ENCODE results near the gene SFXN1.
"Not testable (repeated sequence)": the region's sequence is repeated elsewhere in the genome, so short reads cannot be mapped to it uniquely, and the experiment has no call there.

Gene SFXN1

GRCh38 chr5:175478384-175479124 is at the start of gene SFXN1:
Gene SFXN1, plus strand, starts transcription at chr5:175478560. Its CDS starts 13,544 bp downstream, at chr5:175492104.
- peak; percentile 58 for DNase-seq (ENCODE audit: low read depth)

GRCh38 chr5:175434800-175435199 is 43.6 kb upstream of the SFXN1 start:
- DNase-seq (ENCODE audit: low read depth) = no peak

- DNase-seq (ENCODE audit: low read depth) = no peak
These were observed 42.0 kb upstream of the SFXN1 start for GRCh38 chr5:175436359-175436758.

- no peak for DNase-seq (ENCODE audit: low read depth)
These were observed 40.0 kb upstream of the SFXN1 start for GRCh38 chr5:175438234-175438857.

- no peak for DNase-seq (ENCODE audit: low read depth)
These were observed 34.8 kb upstream of the SFXN1 start for GRCh38 chr5:175443514-175444059.

GRCh38 chr5:175444060-175444904 is 34.1 kb upstream of the SFXN1 start, which contains the start of gene DRD1:
Gene DRD1, minus strand, starts transcription at chr5:175444182. Its CDS starts 1,083 bp downstream, at chr5:175443099.
- DNase-seq (ENCODE audit: low read depth) = no peak

GRCh38 chr5:175444905-175445456 is 33.4 kb upstream of the SFXN1 start:
- DNase-seq (ENCODE audit: low read depth) = no peak

- not testable (repeated sequence) for DNase-seq (ENCODE audit: low read depth)
These were observed 32.0 kb upstream of the SFXN1 start for GRCh38 chr5:175446378-175446777.

- DNase-seq (ENCODE audit: low read depth) = no peak
These were observed 30.8 kb upstream of the SFXN1 start for GRCh38 chr5:175447571-175447970.

- DNase-seq (ENCODE audit: low read depth) = no peak
These were observed 30.1 kb upstream of the SFXN1 start for GRCh38 chr5:175448276-175448675.

GRCh38 chr5:175452166-175452565 is 26.2 kb upstream of the SFXN1 start:
- DNase-seq (ENCODE audit: low read depth) = no peak

- not testable (repeated sequence) for DNase-seq (ENCODE audit: low read depth)
These were observed 24.0 kb upstream of the SFXN1 start for GRCh38 chr5:175454338-175454737.

- DNase-seq (ENCODE audit: low read depth) = no peak
These were observed 22.1 kb upstream of the SFXN1 start for GRCh38 chr5:175456105-175456742.

GRCh38 chr5:175457466-175457865 is 20.9 kb upstream of the SFXN1 start:
- DNase-seq (ENCODE audit: low read depth) = no peak

GRCh38 chr5:175460126-175460525 is 18.2 kb upstream of the SFXN1 start:
- no peak for DNase-seq (ENCODE audit: low read depth)

- no peak for DNase-seq (ENCODE audit: low read depth)
These were observed 17.8 kb upstream of the SFXN1 start for GRCh38 chr5:175460552-175460951.

- DNase-seq (ENCODE audit: low read depth) = no peak
These were observed 17.0 kb upstream of the SFXN1 start for GRCh38 chr5:175461370-175461769.

GRCh38 chr5:175463641-175464040 is 14.7 kb upstream of the SFXN1 start:
- no peak for DNase-seq (ENCODE audit: low read depth)

GRCh38 chr5:175464074-175464941 is 14.1 kb upstream of the SFXN1 start:
- peak; percentile 32 for DNase-seq (ENCODE audit: low read depth)

GRCh38 chr5:175464942-175465233 is 13.5 kb upstream of the SFXN1 start:
- DNase-seq (ENCODE audit: low read depth) = no peak

- no peak for DNase-seq (ENCODE audit: low read depth)
These were observed 13.1 kb upstream of the SFXN1 start for GRCh38 chr5:175465282-175465681.
